EH (cell line): ENCODE data around the gene MGAT4C.

Source experiments
- DNase-seq: peaks from one replicate; pipeline ENCODE4 v3.0.0-alpha.2; 2015; ENCODE audit warnings: low read depth

MGAT4C gene

DNA sequence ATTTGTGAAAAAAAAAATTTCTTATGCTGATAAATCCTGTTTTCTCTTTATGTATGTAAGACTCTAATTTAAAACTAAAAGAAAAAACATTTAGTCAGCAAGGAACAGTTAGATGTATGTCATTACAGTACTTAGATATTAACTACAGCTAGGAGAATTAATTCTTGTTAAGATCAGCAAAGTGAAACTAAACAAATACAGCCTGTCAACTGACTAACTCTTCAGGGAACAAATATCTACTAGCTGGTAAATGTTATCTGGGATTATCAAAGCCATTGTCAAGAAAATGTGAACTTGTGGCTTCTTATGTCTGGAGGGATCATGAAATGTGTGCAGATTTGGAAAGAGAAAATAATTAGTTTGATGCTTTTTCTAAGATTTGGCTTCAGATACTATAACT lies 27.5 kb downstream of the MGAT4C start:
- DNase-seq, result no peak

DNA sequence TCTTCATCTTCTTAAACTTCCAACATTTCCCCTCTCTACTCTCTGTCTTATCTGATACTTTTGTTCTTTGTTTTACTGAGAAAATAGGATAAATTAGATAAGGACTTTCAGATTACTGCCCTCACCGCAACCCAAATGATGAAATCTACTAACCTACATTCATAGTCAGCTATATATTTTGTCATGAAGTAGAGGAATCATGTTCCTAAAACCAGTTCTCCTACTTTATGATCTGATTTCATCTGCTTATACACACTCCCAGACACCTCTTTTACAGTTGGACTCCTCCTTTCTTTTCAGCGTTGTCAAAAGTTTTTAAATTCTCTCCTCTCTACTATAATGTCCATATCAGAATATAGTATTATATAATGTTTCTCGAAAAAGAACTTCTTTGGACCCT lies 29.7 kb downstream of the MGAT4C start:
- no peak for DNase-seq

DNA sequence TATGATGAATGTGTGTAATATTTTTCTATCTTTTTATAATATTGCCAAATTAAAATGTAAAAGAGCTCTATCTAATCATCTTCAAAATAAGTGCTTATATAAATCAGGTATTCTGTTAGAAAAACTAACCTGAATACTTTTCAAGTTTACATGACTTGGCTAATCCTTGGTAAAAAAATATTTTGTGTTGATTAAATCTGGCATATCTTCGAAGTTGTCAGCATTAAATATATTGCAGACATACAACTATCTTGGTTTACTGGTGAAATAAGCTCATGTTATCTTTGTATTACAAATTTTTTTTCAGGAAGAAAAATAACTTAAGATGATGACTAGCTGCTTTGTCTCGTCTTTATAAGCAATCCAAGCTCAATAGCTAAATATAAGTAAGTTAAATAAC lies 39.6 kb downstream of the MGAT4C start:
- DNase-seq, result no peak

DNA sequence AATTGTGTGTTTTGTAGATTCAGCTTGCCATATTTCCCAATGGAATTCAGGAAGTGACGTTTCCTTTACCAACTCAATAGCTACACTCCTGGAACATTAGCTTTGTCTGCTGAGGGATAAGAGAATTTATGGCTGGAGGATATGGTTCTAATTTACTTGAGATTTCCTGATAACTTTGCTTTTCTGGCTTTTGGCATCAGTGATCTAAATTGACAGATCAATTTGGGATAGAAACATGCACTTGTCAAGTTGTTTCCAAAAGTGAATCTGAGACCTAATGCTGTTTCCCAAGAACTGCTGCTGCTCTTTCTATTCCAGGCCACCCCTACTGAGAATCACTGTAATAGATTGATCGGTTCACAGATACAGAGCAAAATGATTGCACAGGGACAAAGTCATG lies 43.2 kb downstream of the MGAT4C start:
- no peak for DNase-seq

DNA sequence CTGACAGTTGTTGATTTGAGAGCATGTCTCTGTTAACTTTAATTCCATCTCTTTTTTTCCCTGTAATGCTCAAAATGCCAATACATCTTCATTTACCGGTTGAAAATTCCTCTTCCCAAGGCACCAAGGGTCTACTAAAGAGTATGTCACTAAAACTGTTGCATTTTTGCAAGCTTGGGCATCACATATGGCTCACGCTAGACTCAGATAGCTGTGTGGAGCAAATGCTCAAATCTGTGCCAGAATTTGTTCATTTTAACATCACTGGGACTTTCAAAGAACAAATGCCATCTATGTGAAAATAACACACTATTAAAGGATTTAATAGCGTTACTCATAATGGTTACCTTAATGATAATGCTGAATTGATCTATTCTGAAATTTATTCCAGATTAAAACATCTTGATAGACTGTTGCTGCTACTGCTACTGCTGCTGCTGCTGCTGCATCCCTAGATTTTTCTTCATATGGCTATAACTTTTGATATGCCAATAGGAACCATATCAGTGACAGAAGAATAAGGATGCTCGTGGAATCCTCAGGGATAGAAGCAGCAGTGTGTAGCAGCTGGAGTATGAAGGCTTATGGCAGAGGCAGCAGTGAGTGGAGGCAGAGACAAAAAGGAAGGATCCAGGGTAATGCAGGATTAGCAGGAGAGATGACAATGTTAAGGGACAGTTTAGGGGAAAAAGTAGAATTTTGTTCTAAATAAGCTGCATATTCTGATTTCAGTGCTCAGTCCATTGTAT lies 57.3 kb downstream of the MGAT4C start:
- DNase-seq, result no peak

DNA sequence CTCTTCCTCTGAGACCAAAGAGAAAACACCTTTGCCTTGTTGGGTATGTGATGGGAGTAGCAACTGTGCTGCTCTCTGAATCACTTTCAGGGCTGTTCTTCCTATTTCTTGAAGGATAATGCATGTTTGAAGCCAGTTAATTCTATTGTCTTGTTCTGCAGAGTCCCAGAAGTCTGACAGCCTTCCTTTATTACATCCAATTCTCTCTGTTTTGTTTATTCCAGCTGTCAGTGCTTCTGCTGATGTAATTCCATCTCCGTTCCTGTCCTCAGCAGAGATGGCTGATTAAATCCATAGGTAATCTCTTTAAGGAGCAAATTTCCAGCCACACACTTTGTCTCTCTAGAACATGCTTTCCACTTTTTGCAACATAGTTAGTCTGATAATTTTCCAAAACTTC lies 59.7 kb downstream of the MGAT4C start:
- no peak for DNase-seq

DNA sequence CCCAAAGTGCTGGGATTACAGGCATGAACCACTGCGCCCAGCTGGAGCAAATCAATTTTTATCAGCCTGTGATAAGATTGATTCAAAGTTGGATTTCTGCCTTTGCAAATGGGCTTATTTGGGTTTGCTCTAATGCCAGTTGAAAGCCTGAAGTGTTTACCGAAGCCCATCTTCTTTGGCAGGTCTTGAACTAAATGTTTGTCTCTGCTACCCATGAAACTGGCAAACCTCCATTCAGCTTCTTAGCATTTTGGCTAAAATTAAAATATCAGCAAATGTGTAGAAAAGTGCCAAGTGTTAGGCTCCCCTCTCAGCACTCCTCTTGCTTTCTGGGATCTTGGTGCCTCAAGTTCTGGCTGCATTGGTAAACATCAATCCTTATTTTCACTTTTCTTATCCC lies 61.5 kb downstream of the MGAT4C start:
- no peak for DNase-seq

DNA sequence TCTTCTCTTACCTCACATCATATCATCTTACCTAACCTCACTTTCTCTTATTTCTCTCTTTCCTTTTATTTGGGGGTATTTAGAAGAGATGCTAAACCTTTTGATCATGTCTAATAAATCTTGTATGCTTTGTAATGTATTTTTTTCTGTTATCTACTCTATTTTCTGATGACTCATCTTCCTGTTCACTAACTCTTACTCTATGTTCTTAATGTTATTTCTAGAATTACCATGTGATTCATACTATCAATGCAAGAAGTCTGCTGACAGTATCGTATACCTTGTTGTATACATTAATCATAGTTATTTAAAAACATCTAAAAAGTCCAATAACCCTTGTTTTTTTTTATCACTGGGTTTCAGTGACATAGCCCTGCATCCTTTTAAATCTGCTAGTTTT lies 62.3 kb downstream of the MGAT4C start:
- no peak for DNase-seq

DNA sequence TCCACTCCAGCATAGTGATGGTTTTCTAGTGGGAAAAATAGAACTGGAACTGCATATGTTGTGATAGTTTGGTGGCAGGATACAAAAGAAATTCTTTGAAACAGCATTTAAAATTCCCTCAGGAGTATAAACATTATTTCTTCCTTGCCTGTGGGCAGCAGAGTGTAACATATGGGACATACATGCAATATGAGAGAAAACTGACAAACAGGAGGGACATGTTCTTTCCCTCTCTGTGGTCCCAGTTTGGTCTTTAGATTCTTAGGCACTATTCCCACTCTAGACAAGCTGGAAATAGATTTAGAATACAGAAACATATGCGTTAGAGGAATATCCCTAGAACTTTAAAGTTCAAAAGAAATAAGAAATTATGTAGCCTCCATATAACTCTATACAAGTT lies 68.0 kb downstream of the MGAT4C start:
- DNase-seq, result no peak

DNA sequence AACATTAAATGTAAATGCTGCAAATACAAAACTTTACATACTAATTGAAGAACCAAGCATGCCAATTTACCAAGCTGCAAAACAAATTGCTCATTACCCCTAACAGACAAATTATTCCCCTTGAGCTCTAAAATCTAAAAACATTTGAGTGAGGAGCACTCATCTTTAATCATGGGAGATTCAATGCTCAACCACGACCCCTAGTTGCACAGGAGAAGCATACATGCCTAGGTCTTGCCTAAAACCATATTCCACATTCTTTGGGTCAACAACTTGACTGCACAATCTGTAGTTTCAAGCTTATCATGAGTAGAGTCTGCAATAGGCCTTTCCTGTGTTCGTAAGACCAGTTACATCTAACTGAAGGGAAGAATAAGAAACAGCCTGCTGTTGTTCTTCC lies 69.7 kb downstream of the MGAT4C start:
- DNase-seq, result no peak

DNA sequence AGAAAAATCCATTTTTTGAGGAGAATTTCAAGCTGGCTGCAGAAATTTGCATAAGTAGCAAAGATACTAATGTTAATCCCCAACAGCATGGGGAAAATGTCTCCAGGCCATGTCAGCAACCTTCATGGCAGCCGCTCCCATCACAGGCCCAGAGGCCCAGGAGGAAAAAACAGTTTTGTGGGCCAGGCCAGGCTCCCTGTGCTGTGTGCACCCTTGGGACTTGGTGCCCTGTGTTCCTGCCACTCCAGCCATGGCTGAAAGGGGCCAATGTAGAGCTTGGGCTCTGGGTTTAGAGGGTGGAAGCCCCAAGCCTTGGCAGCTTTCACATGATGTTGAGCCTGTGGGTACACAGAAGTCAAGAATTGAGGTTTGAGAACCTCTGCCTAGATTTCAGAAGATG lies 76.3 kb downstream of the MGAT4C start:
- DNase-seq, result no peak

DNA sequence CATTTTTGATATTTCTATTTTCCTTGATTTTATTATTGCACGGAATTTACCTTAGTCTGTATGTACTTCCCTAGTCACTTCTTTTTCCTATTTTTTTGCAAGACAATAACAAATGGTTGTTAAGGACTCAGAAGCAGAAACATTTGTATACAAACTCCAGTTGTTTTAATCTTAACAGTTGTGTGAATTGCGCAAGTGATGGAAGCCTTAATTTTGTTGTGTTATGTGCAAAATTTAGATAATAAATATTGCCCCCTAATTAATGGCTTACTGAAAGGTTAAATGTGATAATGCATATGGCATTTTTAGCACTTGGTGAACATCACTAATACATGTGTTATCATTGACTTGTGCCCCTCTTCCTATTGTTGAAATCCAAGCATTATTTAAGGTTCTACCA lies 82.0 kb downstream of the MGAT4C start:
- no peak for DNase-seq

DNA sequence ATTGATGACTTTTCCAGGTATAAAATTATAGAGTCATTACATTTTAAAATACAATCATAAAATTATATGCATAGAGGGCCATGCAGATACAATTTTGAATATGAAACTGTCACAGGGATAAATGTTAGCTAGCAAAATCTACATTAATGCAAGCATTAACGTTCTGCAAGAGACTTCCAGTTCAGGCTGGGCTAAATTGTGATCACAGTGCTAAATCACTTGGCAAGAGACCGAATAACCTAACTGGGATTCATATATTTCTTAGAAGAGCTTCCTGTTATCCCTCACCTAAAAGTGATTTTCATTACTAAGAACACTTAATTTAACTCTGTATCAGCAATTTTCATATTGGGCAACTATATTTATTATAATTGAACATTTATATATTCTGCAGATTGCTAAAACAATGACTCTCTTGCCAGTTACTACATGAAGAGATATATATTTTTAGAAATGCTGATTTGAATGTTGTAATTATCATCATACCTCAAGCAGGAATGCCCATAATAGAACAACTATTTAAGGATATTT lies 83.2 kb downstream of the MGAT4C start:
- DNase-seq, result no peak

DNA sequence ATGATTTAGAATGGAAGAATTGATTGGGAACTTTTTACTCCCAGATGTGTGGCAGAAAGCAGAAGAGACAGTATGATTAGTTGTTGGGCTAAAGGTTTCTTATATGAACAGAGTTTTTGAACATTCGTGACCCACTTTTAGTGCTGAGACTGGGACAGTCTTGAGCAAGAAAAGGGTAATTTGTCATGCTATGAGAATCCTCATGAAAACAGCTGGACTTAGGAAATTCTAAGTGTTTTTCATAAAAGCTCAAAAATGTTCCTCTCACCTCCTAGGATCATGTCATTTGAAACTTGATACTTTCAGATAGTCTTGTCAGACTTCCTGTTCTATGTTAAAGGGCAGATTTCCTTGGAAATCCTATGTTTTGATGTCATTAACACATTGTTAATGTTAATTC lies 86.1 kb downstream of the MGAT4C start:
- no peak for DNase-seq

DNA sequence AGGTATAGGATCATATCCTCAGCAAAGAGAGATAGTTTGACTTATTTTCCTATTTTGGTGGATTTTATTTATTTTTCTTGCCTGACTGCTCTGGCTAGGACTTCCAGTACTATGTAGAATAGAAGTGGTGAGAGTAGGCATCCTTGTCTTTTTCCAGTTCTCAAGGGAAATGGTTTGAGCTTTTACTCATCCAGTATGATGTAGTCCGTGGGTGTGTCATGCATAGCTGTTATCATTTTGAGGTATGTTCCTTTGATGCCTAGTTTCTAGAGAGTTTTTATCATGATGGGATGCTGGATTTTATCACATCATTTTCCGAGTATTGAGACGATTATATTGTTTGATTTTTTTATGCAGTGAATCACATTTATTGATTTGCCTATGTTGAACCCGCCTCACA lies 97.2 kb downstream of the MGAT4C start:
- DNase-seq, result no peak

DNA sequence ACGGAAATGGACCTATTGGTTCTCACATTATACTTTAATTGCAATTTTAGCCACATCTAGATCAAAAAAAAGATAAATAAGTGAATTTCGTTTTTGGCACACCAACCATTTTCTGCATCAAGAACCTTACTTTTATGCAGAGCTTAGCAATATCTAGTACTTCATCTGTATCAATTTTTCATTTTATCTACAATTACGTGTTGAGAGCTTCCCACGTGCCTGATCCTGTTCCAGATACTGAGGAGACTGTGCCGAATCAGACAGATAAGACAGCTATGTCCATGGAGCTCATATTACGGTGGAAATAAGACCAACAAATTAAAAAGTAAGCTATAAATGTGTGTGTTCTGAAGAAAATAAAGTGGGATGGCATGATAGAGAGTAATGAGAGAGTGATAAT lies 101.6 kb downstream of the MGAT4C start:
- DNase-seq, result no peak

DNA sequence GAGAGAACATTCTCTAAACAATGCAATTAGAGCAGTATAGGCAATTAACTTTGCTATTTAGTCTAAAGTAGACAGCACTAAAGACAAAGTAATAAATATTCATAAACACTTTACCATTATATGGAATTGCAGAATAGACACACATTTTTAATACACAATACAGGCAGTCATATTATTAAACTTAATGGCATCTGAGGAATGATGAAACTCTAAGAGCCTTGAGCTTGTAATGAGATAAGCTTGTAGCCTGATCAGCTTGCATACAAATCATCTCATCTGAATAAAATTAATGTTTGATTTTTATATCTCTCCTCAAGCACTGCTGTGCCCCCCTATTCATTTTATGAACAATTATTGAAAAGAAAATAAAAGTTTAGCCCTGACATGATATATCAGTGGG lies 107.6 kb downstream of the MGAT4C start:
- no peak for DNase-seq

DNA sequence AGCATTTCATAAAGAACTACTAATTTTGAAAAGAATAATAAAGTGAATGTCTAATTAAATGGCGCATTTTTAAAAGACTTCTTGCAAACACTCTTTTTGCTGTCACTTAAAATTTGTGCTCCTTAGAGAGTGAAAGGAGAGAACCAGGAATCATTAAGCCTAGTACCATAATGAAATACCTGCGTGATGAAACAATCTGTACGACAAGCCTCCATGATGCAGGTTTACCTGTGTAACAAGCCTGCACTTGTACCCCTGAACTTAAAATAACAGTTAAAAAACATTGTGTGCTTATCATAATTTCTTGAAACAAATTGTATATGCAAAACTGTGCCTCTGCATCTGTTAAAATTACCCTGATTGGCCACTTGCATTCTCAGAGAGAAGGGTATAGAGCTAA lies 108.1 kb downstream of the MGAT4C start:
- DNase-seq, result no peak

DNA sequence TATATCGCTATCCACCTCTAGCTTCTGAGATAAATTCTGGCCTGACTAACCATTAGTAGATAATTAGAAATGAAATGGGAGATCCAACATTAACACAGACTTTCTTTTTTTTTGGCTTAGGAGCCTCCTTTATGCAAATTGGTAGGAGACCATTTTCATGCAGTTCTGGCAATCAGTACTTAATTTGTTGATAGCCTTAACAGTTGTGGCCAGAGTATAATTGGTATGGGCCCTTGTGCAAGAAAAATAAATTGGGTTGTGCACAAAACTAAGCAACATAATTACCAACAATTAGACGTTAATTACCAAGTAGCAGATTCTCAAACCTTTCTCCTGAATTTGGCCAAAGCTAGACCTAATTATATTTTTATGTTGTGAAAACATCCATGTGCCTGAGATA lies 111.0 kb downstream of the MGAT4C start:
- DNase-seq, result no peak

DNA sequence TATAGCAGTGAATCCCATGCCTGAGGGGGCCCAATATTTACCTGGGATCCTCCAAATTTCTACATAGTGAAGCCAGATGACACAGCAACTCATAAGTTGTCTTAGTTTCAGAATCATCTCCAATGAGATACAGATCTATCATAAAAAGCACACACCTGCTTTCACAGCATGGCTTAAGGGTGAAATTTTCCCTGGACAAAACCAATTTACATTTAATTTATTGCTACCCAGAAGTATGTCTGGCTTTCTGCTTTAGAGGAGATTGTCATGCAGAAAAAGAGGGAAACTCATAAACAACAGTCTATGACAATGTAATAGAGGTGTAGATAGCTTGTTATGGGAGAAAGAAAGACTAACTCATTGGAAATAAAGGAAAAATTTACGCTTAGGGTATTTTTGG lies 113.0 kb downstream of the MGAT4C start:
- no peak for DNase-seq

DNA sequence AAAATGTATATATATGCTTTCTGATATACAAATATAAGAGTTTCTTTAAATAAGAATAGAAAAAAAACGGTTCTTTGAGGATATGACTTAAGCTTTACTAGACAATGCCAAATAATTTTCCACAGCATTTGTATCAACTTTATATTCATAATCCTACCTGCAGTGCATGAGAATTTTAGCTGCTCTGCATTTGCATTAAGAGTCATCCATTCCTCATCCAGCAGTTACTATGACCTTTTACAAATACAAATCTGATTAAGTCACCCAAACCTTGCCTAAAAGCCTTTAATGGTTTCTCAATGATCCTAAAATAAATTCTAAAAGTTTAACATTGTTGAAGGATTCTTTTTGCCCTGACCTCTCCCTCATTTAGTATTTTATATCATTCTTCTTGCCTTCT lies 116.5 kb downstream of the MGAT4C start:
- DNase-seq, result no peak

DNA sequence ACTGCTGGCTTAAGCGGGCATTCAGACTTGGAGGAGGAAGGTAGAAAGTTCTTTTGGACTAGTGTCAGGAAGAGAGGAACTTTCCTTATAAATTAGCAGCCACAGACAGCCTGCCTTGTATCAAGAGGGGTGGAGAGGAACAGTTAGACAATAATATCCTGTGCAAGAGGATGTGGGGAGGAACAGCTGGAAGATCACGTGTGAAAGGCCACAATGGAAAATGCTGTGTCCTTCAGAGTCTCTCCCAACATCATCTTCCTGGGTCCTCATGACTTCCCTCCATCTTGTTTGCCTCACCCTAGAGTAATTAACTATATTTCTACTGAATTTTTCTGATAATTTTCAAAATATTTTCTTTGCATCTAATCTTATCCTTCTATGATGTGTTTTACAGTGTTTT lies 117.4 kb downstream of the MGAT4C start:
- no peak for DNase-seq

DNA sequence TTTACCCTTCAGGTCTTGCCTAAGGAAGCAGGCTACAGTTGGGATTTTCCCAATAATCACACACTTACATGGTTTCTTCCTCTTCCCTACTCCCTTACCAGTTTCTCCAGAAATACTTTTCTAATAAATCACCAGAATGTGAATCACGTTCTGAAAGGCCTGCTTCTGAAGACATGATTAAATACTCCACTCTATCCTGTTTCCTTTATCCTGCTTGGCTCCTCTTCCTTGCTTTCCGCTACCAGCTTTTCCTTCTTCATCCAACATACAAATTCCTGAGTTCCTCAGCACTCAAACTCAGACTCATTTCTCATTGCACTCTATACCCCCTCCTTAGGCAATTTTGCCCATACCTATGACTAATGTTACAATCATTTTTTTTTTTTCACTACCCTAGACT lies 118.3 kb downstream of the MGAT4C start:
- DNase-seq, result peak; percentile 2

DNA sequence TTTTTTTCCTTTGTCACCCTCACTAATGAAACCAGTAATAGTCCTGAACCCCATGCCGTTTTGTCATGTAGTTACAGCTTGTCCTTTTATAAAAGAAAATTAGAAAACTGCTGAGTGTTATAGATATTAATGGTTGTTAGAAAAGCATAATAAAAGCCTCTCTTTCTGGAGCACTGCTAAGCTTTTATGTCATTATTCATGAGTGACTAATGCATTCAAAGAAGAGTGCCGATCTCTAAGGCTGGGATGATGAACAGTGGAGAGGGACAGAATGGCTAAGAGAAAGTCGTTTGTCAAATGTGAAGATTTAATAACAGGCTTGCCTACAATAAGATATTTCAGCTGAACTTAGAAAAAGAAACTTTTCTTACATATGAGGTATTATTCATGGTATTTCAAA lies 121.6 kb downstream of the MGAT4C start:
- DNase-seq, result no peak
